Stimulated activated CD8-positive, alpha-beta memory T cell treated with anti-CD3 and anti-CD28 coated beads, Interleukin-12 subunit alpha, Interleukin-12 subunit beta, amount 100 ng/mL, for 1 hour (primary cell): Measurements from ENCODE around the gene ACTL6B.

Experiments used
- DNase-seq: peaks from one replicate; pipeline ENCODE4 v3.0.0-alpha.2; 2020; ENCODE audit warnings: low read depth

ACTL6B gene

DNA sequence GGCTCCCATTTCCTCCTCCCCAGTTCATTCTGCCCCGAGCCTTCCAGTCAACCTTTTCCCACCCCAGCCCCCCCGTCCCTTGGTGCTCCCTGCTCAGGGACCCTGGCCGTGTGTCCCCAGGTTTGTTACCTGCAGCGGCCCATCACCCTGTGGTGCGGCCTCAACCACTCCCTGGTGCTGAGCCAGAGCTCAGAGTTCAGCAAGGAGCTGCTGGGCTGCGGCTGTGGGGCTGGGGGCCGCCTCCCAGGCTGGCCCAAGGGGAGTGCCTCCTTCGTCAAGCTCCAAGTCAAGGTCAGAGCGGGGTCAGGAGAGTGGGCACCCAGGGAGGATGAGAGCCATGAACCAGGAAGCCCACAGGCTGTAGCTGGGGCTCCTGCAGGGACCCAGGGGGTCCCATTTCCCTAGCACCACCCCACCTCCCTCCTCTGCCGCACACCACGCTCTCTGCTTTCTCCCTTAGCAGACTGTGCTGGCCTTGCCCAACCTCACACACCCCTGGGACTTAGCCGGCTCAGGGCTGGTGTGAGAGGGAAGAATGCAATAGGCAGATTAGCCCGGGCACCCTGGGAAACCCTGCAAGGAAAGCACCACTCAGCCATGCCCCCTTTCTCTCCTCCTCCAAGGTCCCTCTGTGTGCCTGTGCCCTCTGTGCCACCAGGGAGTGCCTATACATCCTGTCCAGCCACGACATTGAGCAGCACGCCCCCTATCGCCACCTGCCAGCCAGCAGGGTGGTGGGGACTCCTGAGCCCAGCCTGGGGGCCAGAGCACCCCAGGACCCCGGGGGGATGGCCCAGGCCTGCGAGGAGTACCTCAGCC is 56.1 kb downstream of the ACTL6B start:
- DNase-seq = no peak

GRCh38 chr7:100598425-100598824 is 57.8 kb downstream of the ACTL6B start:
- DNase-seq = no peak

- no peak for DNase-seq
These were observed 61.1 kb downstream of the ACTL6B start for GRCh38 chr7:100595188-100595587.
